IPS DF 6.9 (cell line): ENCODE results near the gene PSMD2.

Source experiments
- DNase-seq: peaks from one replicate; pipeline ENCODE4 v3.0.0-alpha.2; 2013; ENCODE audit warnings: low read depth, low spot score
- H3K27ac ChIP-seq: one replicate; pipeline ENCODE4 v1.5.1; 2013; ENCODE audit warnings: low read length, control low read depth
- H3K27me3 ChIP-seq: 2 replicates; pipeline ENCODE4 v1.6.1; 2013; ENCODE audit warnings: mild to moderate bottlenecking, low read length; ENCODE audit not compliant: control insufficient read depth, insufficient read depth
- H3K36me3 ChIP-seq: 2 replicates; pipeline ENCODE4 v1.6.1; 2013; ENCODE audit warnings: low read length; ENCODE audit not compliant: control insufficient read depth, insufficient read depth
- H3K4me1 ChIP-seq: 2 replicates; pipeline ENCODE4 v1.6.1; 2013; ENCODE audit warnings: low read length; ENCODE audit not compliant: control insufficient read depth, insufficient read depth
- H3K4me3 ChIP-seq: 2 replicates; pipeline ENCODE4 v1.5.1; 2013; ENCODE audit warnings: mild to moderate bottlenecking, low read length
- H3K9me3 ChIP-seq: 2 replicates; pipeline ENCODE4 v1.6.1; 2013; ENCODE audit warnings: low read length, inconsistent platforms; ENCODE audit not compliant: control insufficient read depth, insufficient read depth
- WGBS: extraction: QIAGEN DNeasy Blood & Tissue Kit; methylation state at CpG from one replicate; pipeline ENCODE4 v1.1.7; 2013; ENCODE audit warnings: mixed read lengths, missing lambda C conversion rate; ENCODE audit not compliant: insufficient read length, insufficient coverage; 5-methylcytosine and 5-hydroxymethylcytosine counted together

Gene PSMD2

DNA sequence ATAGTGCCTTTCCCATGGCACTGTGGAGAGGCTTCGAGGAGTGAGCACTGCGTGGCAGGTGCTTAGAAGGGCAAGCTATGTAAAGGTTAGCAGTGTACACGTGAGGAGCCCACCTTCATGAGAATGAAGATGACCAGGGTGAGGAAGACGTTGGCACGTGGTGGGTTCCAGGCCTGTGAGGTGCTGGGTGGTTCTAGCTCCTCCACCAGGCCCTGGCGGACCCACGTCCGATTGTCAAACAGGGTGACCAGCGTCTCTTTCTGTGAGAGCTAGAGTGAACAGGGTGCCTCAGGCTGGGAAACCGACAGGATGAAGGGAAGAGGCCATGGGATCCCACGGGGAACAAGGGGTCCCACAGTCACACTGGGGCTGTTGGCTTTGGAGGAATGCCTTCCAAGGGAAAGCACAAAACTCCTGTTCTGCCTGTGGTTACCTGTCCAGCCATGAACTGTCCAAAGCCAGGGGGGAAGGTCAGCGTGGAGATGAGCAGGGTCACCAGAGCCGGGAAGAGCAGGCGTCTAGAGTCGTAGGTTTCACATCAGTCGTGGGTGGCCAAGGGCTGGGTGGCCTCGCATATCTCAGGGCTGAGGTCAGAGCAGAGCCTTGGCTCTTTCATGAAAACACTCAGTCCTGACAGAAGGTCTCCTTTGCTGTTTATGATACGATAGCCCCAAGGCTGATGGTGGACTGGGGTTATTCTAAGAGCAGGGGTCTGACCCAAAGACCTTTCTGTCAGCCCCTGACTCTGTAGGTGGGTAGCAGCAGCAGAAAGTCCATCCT, 56.4 kb downstream of the PSMD2 start:
- H3K9me3 ChIP-seq = no peaks in the 10 kb centered on the region
- no peaks in the 10 kb centered on the region for H3K27me3 ChIP-seq
- H3K4me3 ChIP-seq = no peak overlapping the region
- no peak overlapping the region for H3K27ac ChIP-seq
- H3K4me1 ChIP-seq = peaks cover 7% of the 10 kb centered on the region; the same call in 1 of the 2 replicates
- no CpG with 5 or more reads among the region's 18 CpGs for WGBS
- H3K36me3 ChIP-seq = peaks cover 21% of the 10 kb centered on the region
- DNase-seq = no peak

GRCh38 chr3:184357248-184358123, 58.4 kb downstream of the PSMD2 start:
- no peak for DNase-seq
- H3K9me3 ChIP-seq = no peaks in the 10 kb centered on the region
- H3K4me3 ChIP-seq = no peak overlapping the region
- H3K27me3 ChIP-seq = no peaks in the 10 kb centered on the region
- H3K36me3 ChIP-seq = peaks cover 21% of the 10 kb centered on the region
- H3K4me1 ChIP-seq = peaks cover 7% of the 10 kb centered on the region; the same call in 1 of the 2 replicates
- WGBS = no CpG with 5 or more reads among the region's 24 CpGs
- H3K27ac ChIP-seq = no peak overlapping the region

DNA sequence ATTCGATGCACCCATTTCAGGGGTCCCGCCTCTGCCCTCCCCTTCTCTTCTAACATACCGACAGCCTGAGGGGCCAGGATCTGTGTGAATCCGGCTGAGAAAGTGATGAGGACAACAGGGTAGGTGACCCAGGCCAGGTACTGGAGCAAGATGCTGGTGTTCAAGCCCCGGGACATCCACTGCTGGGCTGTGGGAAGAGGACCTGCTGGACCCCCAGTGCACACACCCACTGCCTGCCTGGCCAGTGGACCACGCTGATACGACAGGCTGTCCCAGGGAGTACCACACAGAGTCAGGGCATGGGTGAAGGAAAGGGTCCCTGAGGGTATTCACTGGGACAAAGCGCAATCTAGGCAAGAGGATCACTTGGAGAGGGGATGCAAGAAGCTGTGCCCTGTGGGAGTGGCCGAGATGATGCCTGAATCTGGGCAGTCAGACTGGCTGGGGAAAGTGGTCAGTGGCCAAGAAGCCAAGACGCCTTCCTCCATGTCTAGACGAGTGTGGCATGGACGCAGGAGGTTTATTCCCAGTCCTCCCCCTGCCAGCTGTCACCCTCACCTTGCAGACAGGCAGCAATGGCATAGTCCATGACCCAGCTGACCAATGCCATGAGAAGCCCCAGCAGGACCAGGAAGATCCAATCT, 59.2 kb downstream of the PSMD2 start:
- peaks cover 7% of the 10 kb centered on the region; the same call in 1 of the 2 replicates for H3K4me1 ChIP-seq
- no peaks in the 10 kb centered on the region for H3K27me3 ChIP-seq
- H3K9me3 ChIP-seq = no peaks in the 10 kb centered on the region
- no peak overlapping the region for H3K27ac ChIP-seq
- H3K4me3 ChIP-seq = no peak overlapping the region
- WGBS = no CpG with 5 or more reads among the region's 12 CpGs
- peaks cover 21% of the 10 kb centered on the region for H3K36me3 ChIP-seq
- DNase-seq = no peak
